NOMO-1 treated with DMSO at 0.1 percent for 48 hours (cell line): ENCODE measurements around the gene RAD51B.

Source experiments
- DNase-seq: peaks from one replicate; lab custom pipeline; 2025; ENCODE audit not compliant: unreplicated experiment; lab: John Stamatoyannopoulos, UW

Gene RAD51B

DNA sequence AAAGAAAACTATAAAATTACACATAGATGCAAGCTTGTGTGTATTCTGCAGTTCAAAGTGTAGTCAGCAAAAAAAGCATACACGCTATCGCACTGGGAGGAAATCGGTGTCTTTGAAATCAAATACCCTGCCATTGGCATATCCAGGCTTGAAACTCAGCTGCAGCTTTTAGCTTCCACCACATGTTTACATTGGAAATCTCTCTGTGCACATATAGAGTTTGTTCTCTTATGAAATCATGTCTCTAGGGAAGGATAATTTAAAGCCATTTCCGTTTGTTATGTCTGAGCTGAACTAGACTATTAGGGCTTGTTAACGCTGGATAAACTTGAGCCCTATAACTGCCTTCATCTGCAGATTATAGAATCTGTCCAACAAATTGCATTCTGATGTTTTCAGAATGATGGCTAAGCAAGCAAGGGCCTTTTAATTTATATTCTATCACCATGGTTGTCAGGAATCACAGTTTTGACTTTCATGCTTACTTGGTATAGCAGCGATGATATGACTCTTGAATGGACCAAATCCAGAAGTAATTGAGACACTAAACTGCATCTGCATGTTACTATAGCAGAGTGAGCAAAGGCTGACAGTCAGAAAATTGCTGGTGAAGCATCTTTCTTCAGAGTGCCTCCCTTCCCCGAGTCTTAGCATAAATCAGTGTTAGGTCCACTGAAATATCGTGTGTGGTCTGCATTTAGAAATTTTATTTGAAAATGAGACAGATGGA lies 530.5 kb downstream of the RAD51B start:
- no peak for DNase-seq

DNA sequence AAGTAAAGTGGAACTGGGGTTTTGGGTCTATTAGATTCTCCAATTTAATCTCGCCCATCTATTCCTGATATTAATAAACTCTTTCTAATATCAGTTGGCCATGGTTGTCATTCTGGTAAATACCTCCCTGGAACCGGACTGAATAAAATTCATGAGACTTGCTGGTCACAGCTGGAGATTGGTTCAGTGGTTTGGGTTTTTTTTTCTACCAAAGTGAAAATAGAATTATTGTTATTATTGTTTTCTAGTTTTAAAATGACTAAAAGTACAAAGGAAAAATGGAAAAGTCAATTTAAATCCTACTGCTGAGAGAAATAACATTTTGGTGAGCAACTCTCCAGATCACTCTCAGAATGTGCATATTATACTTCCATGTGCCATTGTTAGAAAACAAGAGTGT lies 535.8 kb downstream of the RAD51B start:
- DNase-seq: no peak

DNA sequence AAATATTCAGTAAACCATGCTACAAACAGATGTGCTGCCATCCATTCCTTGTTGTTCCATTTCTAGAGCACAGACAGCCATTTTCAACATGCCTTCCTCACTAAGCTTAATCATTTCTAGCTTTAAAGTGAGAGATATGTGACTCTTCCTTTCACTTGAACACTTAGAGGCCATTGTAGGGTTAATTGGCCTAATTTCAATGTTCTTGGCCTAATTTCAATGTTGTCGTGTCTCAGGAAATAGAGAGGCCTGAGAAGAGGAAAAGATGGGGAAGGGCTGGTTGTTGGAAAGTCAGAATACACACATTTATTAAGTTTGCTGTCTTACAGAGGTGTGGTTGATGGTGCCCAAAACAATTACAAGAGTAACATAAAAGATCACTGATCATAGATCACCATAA lies 538.2 kb downstream of the RAD51B start:
- no peak for DNase-seq

DNA sequence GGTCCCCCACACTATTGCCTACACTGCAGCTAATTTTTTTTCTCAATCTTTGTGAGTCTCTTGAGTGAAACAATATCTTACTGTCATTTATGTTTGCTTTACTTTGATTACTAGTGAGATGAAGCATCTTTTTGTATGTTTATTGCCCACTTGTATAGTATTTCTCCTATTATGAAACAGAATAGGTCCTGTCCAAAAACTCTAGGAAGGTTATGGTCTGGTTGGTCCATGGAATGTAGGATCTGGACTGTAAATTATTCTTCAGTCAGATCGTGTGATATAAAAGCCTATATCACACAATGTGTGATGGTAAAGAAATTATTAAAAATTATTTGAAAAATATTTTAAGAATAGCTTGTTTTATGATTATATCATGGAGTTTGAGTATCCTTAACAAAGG lies 538.9 kb downstream of the RAD51B start:
- DNase-seq: no peak

DNA sequence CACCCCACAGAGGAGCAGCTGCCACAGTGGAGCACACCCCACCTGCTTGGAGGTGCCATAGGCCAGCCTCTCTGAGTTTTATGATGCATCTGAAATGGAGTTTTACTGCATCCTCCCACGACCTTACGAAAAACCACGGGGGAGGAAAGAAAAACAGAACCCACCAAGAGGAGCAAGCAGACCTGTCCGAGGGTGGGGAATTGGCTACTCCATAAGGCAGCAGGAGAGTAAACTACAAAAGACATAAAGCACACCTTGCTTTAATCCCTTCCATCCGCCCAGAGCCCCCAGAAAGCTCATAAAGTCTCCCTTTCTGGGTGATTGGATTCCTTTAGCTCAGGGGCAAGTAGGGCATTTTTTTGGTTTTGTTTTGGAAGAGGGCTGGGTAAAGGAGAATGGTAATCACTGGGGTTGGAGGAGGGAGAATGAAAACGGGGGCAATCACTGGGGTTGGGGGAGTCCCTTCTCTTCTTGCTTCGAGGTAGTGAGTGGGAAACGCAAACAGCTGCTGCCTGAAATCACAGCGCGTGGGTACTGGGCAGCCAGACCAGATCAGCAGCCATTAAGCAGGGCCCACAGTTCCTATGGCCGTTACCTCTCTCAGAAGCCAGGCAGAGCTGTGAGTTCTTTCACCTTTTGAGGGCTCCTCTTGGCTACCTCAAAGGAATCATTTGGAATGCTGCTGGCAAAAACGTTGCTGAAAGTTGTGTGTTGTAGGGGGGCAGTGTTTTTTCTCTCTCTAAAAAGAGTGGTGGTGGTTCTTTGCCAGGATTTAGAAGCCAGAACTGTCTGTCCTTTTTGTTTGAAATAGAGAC lies 539.6 kb downstream of the RAD51B start:
- no peak for DNase-seq

DNA sequence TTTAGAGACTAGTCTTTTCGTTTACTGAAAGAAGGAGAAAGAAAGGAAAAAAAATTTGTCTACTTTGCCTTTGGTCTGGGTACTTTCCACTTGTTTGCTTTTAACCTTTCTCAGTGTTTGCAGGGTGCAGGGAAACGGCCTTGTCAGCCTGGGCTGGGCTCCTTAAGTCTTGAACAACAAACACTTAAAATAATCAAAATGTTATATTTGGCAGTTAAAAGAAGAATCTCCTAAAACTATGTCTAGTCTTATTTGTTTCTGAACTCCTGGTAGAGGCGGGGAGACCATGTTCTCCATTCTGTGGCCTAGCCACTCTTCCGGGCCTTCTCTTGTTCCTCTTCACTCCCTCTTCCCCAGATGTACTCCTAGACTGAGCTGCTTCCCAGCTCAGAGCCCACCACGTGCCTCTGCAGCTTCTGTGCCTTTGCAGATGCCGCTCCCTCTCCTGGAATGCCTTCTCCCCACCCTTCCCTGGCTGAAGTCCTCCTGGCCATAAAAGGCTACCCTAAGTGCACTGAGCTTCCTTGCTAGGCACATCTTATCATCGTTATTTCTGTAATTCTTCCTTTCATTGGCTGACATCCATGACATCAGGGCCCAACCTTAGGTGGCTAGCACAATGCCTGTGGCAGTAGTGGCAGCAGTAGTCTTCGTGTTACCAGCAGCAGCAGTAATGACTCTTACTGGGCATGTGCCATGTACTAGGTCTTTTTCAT lies 540.4 kb downstream of the RAD51B start:
- no peak for DNase-seq

DNA sequence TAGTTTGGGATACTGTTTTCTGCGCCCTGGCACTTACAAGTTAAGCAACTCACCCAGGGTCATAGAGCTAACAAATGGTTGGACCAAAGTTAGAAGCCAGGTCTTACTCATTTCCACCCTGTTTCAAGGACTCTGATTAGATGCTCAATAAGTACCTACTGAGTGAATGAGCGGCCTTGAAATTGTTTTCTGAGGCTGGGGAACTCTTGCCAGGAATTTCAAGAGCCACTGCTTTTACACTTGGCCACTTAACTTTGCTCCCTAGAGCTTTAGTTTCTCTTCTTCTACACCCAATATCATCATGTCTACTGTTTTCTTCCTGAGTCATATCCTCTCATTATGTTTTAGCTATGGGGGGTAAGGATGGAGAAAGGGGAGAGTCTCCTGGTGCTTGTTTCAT lies 541.7 kb downstream of the RAD51B start:
- no peak for DNase-seq

DNA sequence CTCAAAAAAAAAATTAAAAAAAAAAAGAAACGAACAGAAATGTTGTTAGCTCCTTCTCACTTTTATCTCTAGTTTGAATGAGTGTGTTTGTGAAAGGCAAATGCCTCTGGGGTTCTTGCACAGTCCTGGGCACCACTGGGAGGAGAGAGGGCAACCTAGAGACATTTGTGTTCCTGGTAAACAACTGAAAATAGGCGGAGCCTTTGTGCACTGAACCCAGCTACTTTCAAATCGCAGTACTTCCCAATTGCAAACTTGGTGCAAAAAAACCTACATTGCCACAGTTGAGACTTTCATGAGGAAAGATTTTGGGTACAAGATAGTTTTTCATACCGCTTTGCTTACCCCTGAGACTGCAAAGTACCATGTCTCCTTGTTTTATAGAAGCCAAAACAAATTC lies 543.3 kb downstream of the RAD51B start:
- peak; percentile 12 for DNase-seq

DNA sequence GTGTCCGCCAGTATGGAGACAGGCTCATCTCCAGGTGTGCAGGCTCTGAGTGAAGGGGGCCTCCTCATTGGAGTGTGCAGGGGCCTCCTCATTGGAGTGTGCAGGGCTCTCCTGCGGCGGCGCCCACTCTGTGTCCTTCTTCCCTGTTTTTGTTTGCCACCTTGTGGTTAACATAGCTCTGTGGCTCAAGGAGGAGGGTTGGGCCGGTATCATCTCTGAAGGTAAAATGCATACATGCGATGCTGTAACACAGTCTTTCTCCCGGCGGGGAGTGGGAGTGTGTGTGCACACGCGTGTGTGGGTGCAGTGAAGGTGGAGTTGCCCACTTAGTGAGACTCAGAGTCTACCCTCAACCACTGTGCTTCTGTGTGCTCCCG lies 543.9 kb downstream of the RAD51B start:
- no peak for DNase-seq

DNA sequence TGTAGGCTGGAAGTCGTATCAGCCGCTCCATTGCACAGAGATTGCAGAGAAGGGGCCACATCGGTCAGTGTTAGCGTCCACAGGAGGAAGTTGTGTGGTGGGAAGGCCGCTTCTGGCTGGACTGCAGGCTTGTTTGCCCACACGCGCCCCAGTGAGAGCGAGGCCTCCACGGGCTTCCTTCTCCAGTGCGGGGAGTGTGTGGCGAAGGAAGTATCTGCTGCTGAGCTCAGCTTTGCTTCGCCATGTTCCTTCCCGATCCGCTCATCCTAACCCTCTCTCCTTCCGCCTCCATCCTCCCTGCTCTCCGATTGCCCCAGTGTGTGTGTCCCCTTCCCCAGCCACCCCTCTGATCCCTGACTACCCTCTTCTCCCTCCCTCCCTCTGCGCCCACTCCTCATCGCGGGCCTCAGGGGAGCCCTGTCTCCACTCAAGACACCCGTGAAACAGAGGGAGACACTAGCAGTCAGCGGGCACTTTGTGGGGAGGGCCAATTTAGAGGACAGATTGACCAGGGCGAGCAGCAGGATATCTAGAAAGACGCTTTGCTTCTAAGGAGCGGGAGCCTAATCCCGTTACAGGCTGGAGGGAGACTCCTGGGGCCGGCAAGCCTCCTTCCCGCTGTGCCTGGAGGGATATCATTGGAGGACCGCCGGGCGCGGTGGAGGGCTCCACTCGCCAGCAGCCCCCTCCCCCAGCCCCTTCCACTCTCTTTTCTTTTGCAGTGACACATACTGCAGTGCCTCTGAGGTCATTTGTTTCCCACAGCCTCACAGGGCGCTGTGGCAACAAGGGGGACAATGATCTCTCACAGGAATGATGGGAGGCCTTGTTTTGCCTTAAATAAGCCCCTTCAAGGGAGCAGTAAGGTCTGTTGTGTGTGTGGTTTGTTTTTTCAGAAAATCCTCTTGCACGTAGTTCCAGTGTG lies 544.5 kb downstream of the RAD51B start:
- no peak for DNase-seq

DNA sequence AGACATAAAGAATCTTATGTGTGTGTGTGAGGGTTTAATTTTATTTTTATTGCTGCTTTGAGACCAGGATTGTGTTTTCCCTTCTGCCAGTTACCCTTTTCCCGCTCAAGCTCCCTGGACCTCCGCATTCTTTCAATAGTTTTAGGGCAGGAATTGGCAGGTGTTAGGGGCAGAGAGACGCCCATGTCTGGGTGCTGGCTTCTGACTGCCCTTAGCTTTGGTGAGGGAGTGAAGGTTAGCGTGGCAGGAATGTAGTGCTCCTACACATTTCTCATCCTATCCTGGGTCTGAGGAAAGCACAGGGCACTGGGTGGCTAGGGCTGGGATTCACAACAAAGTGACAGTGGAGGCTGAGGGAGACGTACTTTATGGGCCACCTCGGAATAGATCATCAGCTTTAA lies 545.2 kb downstream of the RAD51B start:
- no peak for DNase-seq

DNA sequence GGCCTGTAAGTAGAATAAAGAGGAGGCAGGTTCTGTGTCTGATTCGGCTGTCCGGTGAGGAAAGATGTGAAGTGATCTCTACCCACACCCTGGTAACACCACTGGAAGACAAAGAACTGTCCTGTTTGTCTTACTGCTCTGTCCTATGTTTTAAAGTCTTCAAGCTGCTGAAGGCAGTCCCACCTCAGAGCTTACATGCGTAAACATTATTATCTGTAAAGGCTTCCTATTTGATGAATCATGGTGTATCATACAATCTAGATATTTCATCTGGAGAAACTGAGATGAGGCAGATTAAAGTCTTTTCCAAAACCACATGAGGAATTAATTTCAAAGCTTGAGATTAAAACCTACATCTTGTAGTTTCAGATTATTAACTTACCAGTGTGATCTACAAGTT lies 545.6 kb downstream of the RAD51B start:
- no peak for DNase-seq

DNA sequence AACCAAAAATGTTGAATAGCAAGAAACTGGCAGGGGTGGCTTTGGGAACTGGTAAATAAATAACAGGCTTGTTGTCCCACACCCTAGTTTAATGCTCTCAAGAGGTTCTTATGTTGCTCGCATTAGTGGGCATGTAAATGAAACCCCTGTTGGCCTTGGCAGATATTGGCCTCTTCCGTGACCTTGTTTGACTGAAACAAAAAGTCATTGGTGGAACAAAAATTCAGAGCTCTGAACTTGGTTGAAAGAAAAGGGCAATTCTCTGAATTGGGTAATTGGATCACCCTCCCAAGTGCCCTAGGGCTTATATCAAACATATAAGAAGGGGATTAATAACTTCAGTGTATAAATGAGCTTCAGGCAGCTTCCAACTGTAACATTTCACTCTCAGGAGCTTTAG lies 547.1 kb downstream of the RAD51B start:
- no peak for DNase-seq

DNA sequence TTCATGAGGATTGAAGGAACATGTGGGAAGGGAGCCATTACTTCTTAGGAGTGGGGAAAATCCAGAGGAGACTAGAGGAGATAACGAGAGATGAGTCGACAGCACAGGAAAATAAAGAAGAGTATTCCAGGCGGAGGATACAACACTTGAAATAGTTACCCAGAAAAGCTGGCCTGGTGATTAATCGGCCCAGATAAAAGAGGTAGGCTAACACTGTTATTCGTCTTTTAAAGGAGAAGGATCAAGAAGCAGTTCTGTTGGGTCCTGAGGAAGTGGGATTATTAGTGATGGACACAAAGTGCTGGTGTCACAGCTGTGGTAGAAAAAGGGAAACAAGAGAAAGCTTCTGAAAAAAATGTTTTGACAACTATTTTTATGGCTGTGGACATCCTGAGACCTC lies 548.0 kb downstream of the RAD51B start:
- DNase-seq: peak; percentile 57

DNA sequence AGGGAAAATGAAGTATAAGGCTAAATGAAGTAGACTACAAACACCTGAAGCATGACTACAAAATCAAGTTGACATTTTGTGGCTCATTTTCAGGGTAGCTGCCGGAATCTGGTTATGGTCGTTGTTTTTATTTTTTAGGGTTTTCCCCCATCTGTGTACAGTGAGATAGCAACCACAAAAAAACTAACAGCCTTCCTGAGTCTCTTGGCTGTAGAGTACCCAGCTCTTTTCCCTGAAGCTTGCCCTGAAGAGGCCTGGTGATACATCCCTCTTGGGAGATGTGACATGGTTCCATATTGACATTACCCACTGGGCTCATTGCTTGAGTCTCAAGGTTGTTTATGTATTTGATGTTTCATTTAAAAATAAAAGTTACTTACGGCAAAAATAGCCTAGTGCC lies 549.3 kb downstream of the RAD51B start:
- no peak for DNase-seq

DNA sequence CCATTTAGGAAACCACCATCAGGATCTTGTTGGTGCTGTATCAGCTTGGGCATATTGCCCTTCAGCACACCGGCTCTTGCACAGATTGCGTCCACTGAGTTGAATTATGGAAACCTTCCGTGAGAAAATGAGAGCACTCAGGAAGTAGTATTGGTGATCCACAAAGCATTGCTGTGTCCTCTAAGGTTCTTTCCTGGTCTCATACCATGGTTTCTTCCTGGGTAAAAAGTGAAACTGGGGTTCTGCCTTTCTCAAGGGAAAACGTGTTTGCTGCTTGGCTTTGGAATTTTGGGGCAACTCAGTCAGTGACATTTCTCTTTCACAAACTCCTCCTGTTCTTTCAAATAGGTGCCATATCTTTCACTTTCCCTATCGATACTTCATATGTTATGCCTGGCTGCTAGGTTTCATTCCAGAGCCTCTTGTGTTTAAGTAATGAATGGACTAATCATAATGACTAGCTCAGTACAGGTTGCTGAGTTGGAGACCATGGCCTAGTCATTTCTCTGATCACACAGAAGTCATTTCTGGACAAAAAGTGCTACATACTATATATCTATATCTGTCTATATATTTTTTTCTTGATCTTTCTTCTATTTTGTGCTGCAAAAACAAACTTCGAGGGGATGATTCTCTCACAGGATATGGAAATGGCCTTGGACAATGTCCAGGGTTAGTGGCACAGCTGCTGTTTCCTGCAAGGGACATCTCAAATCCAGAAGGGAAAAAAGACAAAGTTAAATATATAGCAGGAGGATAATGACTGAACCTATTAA lies 549.9 kb downstream of the RAD51B start:
- DNase-seq: no peak

DNA sequence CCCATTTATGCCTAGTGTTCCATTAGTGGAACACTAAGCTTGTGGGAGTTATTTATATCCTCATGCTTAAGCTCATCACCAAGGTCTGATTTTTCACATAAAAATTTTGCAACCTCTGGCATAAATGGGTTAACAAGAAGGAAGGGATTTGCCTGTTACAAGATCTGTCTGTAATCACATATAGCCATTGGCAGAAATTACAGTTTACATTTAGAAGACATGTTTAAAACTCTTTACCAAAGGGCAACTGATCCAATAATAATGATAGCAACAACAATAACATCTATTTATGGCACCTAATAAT lies 550.4 kb downstream of the RAD51B start:
- no peak for DNase-seq

DNA sequence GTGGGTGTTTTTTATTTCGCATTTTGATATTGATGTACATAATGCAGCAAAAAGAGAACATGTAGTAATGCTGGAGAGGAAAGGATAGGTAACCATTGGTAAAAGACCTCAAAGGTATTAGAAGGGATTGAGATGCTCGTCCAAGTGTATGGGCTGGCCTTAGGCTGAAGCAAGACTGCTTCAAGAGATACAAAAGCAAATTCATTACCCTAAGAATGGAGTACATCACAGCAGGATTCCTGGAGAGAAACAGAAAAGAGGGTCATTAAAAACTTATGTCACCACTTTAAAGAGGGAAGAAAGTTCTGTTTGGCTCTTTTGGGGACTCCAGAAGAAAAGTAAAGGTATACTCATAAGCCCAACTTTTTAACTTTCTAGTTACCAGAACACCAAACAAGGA lies 552.8 kb downstream of the RAD51B start:
- no peak for DNase-seq

DNA sequence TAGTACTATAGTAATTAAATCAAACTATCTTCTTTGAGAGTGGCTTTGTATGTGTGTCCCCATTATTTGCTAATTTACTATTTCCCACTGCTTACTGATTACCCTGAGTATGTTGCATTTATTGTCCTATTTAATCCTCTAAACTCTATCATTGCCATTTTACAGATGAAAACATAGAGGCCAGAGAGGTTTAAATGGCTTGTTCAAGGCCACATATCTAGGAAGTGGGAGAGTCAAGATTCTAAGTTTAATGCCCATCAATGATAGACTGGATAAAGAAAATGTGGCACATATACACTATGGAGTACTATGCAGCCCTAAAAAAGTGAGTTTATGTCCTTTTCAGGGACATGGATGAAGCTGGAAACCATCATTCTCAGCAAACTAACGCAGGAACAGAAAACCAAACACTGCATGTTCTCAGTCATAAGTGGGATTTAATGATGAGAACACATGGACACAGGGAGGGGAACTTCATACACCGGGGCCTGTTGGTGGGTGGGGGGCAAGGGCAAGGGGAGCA lies 553.6 kb downstream of the RAD51B start:
- no peak for DNase-seq

DNA sequence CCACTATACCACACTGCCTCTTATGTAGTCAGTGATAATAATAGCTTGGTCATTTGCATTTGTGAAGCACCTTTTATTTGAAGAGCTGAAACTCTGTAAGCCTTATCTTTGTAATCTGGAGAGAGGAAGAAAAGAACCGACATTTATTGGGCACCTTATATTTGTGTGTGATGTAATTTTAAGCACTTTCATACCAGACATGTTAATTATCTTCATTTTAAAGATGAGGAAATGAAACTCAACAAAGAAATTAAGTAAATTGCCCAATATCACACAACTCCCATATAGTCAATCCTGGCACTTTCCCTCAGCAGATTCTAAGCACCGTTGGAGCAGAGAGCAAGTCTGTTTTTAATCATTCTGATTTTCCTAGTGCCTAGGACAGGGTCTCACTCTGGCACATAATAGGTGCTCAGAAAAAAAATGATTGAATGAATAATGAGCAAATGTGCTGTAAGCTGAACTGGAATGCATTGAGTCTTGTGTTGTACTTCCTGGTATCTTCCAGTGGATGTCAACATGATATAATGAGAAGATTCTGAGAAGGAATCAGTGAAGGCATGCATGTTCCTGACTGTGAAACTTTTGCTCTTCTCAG lies 554.4 kb downstream of the RAD51B start:
- peak; percentile 89 for DNase-seq
